Activated CD4-positive, alpha-beta memory T cell treated with anti-CD3 and anti-CD28 coated beads, Interleukin-2, amount 10 ng/mL, durations not matched to agents 7 days and 5 days (primary cell): ENCODE results near the gene MTCL1. TPM values are rescaled to one million over a fixed set of nuclear protein-coding genes. Genes with fewer than 3 reads are reported as not detected.
"Not testable (repeated sequence)": the region's sequence is repeated elsewhere in the genome, so short reads cannot be mapped to it uniquely, and the experiment has no call there.

ENCODE experiments used
- CTCF ChIA-PET: fragments of 350-600 bp; sonication (Branson Sonifier 250); formaldehyde crosslinking; loops from one replicate; lab custom pipeline; 2021; ENCODE audit warnings: antibody characterized with exemption, inconsistent platforms; lab: Charles Lee
- POLR2A ChIA-PET: fragments of 350-600 bp; sonication (Branson Sonifier 250); formaldehyde crosslinking; loops from one replicate; lab custom pipeline; 2021; ENCODE audit warnings: antibody characterized with exemption; lab: Charles Lee
- DNase-seq: peaks from one replicate; pipeline ENCODE4 v3.0.0-alpha.2; 2020
- H3K27ac Mint-ChIP-seq: one replicate; pipeline ENCODE4 v1.8.0; 2021; ENCODE audit warnings: mild to moderate bottlenecking, mixed read lengths
- H3K27me3 Mint-ChIP-seq: one replicate; pipeline ENCODE4 v1.8.0; 2021; ENCODE audit warnings: mixed read lengths
- H3K36me3 Mint-ChIP-seq: one replicate; pipeline ENCODE4 v1.8.0; 2021; ENCODE audit warnings: low read depth, mixed read lengths
- H3K4me1 Mint-ChIP-seq: one replicate; pipeline ENCODE4 v1.8.0; 2021; ENCODE audit warnings: mixed read lengths
- H3K4me3 Mint-ChIP-seq: one replicate; pipeline ENCODE4 v1.8.0; 2021; ENCODE audit warnings: mild to moderate bottlenecking, mixed read lengths
- H3K9me3 Mint-ChIP-seq: one replicate; pipeline ENCODE4 v1.8.0; 2021; ENCODE audit warnings: mixed read lengths
- total RNA-seq, 2 experiments: library from RNA; stranded (reverse); gene quantifications; one replicate each; pipeline ENCODE4 v1.2.3, GENCODE V29; 2021

The MTCL1 gene
- total RNA-seq, 2 experiments from 2014 or later = 0.75 to 1.1 TPM

DNA sequence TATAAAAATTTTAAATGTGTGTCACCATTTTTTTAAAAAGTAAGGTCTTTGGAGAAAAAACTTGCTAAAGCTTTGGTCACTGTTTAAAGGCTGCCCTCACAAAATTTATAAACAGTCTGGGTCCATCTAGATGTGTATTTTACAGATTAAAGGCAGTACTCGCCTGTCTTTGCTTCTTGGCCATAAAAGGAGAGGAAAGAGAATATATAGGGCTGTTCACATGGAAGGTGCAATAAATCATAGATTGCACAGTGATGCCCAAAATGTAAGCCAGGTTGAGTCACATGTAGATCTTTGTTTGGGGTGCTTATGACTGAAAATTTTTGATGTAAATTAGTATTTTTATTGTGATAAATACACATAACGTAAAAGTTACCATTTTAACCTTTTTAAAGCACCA lies 55.6 kb downstream of the MTCL1 start:
- Mint-ChIP-seq H3K4me3 (no peak overlapping the region), H3K27ac (no peak overlapping the region), H3K9me3 (peaks cover 12% of the 10 kb centered on the region), H3K4me1 (peaks cover 10% of the 10 kb centered on the region), H3K27me3 (peaks cover 2% of the 10 kb centered on the region), H3K36me3 (no peaks in the 10 kb centered on the region)
- CTCF ChIA-PET = no interaction called here
- POLR2A ChIA-PET = no interaction called here
- DNase-seq = no peak

- H3K4me3 Mint-ChIP-seq, CTCF ChIA-PET, H3K36me3 Mint-ChIP-seq, POLR2A ChIA-PET, H3K27ac Mint-ChIP-seq, DNase-seq, H3K27me3 Mint-ChIP-seq, H3K4me1 Mint-ChIP-seq: not testable (repeated sequence)
- peaks cover 12% of the 10 kb centered on the region for H3K9me3 Mint-ChIP-seq
These were observed 56.2 kb downstream of the MTCL1 start for GRCh38 chr18:8761535-8761934.

- H3K9me3 Mint-ChIP-seq = peaks cover 12% of the 10 kb centered on the region
These were observed 57.6 kb downstream of the MTCL1 start for GRCh38 chr18:8762968-8763367.

DNA sequence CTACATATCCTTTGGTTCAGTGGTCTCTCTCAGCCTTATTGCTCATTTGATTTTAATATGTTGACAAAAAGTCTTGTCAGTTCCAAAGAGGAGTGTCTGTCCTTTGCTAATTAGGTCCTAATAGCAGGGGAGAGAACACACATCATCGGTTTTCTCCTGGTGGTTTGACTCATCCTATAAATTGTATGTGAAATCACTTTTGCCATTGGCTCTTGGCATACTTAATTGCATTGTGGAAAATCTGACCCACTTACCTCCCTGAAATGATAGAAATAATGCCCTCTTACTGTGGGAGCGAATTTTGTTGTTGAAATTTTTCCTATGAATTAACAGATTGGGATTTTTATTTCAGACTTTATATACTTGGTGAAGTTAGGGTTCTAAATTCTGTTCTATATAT lies 58.3 kb downstream of the MTCL1 start:
- POLR2A ChIA-PET = no interaction called here
- Mint-ChIP-seq H3K36me3 (no peaks in the 10 kb centered on the region), H3K4me1 (no peaks in the 10 kb centered on the region), H3K27me3 (peaks cover 2% of the 10 kb centered on the region), H3K27ac (no peak overlapping the region), H3K4me3 (no peak overlapping the region), H3K9me3 (peaks cover 12% of the 10 kb centered on the region)
- CTCF ChIA-PET = no interaction called here
- DNase-seq = no peak

More at GRCh38 chr18:8762968-8763367, 57.6 kb downstream of the MTCL1 start:
- CTCF ChIA-PET = no interaction called here
- no peak for DNase-seq
- Mint-ChIP-seq H3K36me3 (no peaks in the 10 kb centered on the region), H3K4me3 (no peak overlapping the region), H3K27me3 (peaks cover 2% of the 10 kb centered on the region), H3K4me1 (peaks cover 2% of the 10 kb centered on the region), H3K27ac (no peak overlapping the region)
- POLR2A ChIA-PET = no interaction called here

- Mint-ChIP-seq H3K27me3 (peaks cover 5% of the 10 kb centered on the region), H3K4me1 (no peaks in the 10 kb centered on the region), H3K36me3 (no peaks in the 10 kb centered on the region), H3K9me3 (peaks cover 12% of the 10 kb centered on the region), H3K27ac (no peak overlapping the region), H3K4me3 (no peak overlapping the region)
- no peak for DNase-seq
- ChIA-PET POLR2A (no interaction called here), CTCF (no interaction called here)
These were observed 60.6 kb downstream of the MTCL1 start for GRCh38 chr18:8765783-8766463.

GRCh38 chr18:8766559-8767293 lies 61.4 kb downstream of the MTCL1 start:
- ChIA-PET CTCF (no interaction called here), POLR2A (no interaction called here)
- no peak for DNase-seq
- Mint-ChIP-seq H3K4me1 (no peaks in the 10 kb centered on the region), H3K4me3 (no peak overlapping the region), H3K9me3 (peaks cover 8% of the 10 kb centered on the region), H3K27me3 (peaks cover 2% of the 10 kb centered on the region), H3K27ac (no peak overlapping the region), H3K36me3 (no peaks in the 10 kb centered on the region)

GRCh38 chr18:8767340-8767739 lies 62.0 kb downstream of the MTCL1 start:
- Mint-ChIP-seq H3K4me3 (no peak overlapping the region), H3K9me3 (peaks cover 2% of the 10 kb centered on the region), H3K27me3 (peaks cover 2% of the 10 kb centered on the region), H3K36me3 (no peaks in the 10 kb centered on the region), H3K27ac (no peak overlapping the region), H3K4me1 (no peaks in the 10 kb centered on the region)
- ChIA-PET POLR2A (no interaction called here), CTCF (no interaction called here)
- no peak for DNase-seq

- no peaks in the 10 kb centered on the region for H3K4me1 Mint-ChIP-seq
- DNase-seq = no peak
- H3K9me3 Mint-ChIP-seq = no peaks in the 10 kb centered on the region
- no peak overlapping the region for H3K27ac Mint-ChIP-seq
- ChIA-PET CTCF (no interaction called here), POLR2A (no interaction called here)
- H3K4me3 Mint-ChIP-seq = no peak overlapping the region
- peaks cover 2% of the 10 kb centered on the region for H3K27me3 Mint-ChIP-seq
- no peaks in the 10 kb centered on the region for H3K36me3 Mint-ChIP-seq
These were observed 64.2 kb downstream of the MTCL1 start for GRCh38 chr18:8769509-8770095.

- no peak overlapping the region for H3K4me3 Mint-ChIP-seq
- no peak overlapping the region for H3K27ac Mint-ChIP-seq
- DNase-seq = no peak
- no peaks in the 10 kb centered on the region for H3K9me3 Mint-ChIP-seq
- H3K36me3 Mint-ChIP-seq = no peaks in the 10 kb centered on the region
- ChIA-PET CTCF (no interaction called here), POLR2A (no interaction called here)
- H3K27me3 Mint-ChIP-seq = peaks cover 2% of the 10 kb centered on the region
- no peaks in the 10 kb centered on the region for H3K4me1 Mint-ChIP-seq
These were observed 65.3 kb downstream of the MTCL1 start for GRCh38 chr18:8770657-8771056.

DNA sequence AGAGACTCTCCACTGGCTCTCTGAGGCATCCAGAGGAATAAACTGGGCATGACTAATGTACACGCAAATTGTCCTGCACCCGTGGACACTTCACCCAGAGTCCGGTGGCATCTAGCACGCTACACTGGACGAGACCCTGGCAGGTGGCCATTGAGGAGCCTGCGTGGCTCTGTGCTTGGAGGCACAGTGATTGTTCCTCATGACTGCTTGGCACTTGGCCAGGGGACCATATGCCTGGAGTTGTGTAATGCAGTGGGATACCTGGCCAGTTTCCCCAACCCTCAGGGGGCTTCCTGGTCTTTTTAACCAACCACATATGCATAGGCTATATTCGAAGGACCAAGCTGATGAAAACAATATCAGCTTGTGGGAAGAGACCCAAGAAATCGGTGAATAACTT lies 66.6 kb downstream of the MTCL1 start:
- H3K27me3 Mint-ChIP-seq = peaks cover 2% of the 10 kb centered on the region
- H3K4me1 Mint-ChIP-seq = no peaks in the 10 kb centered on the region
- ChIA-PET CTCF (no interaction called here), POLR2A (no interaction called here)
- no peaks in the 10 kb centered on the region for H3K36me3 Mint-ChIP-seq
- DNase-seq = no peak
- H3K27ac Mint-ChIP-seq = no peak overlapping the region
- no peak overlapping the region for H3K4me3 Mint-ChIP-seq
- H3K9me3 Mint-ChIP-seq = no peaks in the 10 kb centered on the region

DNA sequence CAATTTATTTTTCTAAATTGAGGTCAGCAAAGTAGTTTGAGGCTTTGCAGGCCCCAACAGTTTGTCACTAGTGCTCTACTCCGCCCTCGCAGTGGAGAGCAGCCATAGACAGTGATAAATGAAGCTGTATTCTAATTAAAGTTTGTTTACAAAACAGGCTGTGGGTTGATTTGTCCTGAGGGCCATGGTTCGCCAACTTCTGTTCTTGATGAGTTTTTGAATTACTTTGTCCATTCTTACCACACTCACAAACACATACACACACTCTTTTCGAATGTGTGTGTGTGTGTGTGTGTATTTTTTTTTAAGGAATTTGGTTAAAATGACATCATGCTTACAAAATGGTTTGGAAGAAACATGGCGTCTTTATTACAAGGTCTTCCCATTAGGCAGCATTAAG lies 68.6 kb downstream of the MTCL1 start:
- H3K4me1 Mint-ChIP-seq = no peaks in the 10 kb centered on the region
- H3K4me3 Mint-ChIP-seq = no peak overlapping the region
- ChIA-PET CTCF (interaction anchor here (0.6 kb wide), 1 partner anchor 175 kb away, joined by 3 read pairs; no protein-coding TSS in a partner anchor), POLR2A (no interaction called here)
- no peaks in the 10 kb centered on the region for H3K36me3 Mint-ChIP-seq
- H3K27me3 Mint-ChIP-seq = peaks cover 4% of the 10 kb centered on the region
- no peak for DNase-seq
- H3K9me3 Mint-ChIP-seq = no peaks in the 10 kb centered on the region
- no peak overlapping the region for H3K27ac Mint-ChIP-seq

- DNase-seq = no peak
- H3K4me1 Mint-ChIP-seq = no peaks in the 10 kb centered on the region
- CTCF ChIA-PET = no interaction called here
These were observed 70.9 kb downstream of the MTCL1 start for GRCh38 chr18:8776013-8776943.

GRCh38 chr18:8777846-8778245 lies 72.5 kb downstream of the MTCL1 start:
- no peaks in the 10 kb centered on the region for H3K9me3 Mint-ChIP-seq
- H3K4me1 Mint-ChIP-seq = no peaks in the 10 kb centered on the region
- no peak for DNase-seq
- ChIA-PET POLR2A (no interaction called here), CTCF (interaction anchor here (1.0 kb wide), 1 partner anchor 9 kb away, joined by 5 read pairs; no protein-coding TSS in a partner anchor)
- no peak overlapping the region for H3K27ac Mint-ChIP-seq
- peaks cover 2% of the 10 kb centered on the region for H3K27me3 Mint-ChIP-seq
- no peak overlapping the region for H3K4me3 Mint-ChIP-seq
- H3K36me3 Mint-ChIP-seq = no peaks in the 10 kb centered on the region

More at GRCh38 chr18:8776013-8776943, 70.9 kb downstream of the MTCL1 start:
- H3K9me3 Mint-ChIP-seq = no peaks in the 10 kb centered on the region
- H3K27me3 Mint-ChIP-seq = peaks cover 2% of the 10 kb centered on the region
- no peak overlapping the region for H3K4me3 Mint-ChIP-seq
- no peaks in the 10 kb centered on the region for H3K36me3 Mint-ChIP-seq
- POLR2A ChIA-PET = no interaction called here
- no peak overlapping the region for H3K27ac Mint-ChIP-seq
